WTC11 (cell line): ENCODE data around the gene CCBE1.

ENCODE experiments used
- FOXJ3 ChIP-seq: sonication (generic); formaldehyde crosslinking; IDR thresholded peaks from 2 replicates; pipeline ENCODE4 v1.9.0; 2021; ENCODE audit warnings: missing genetic modification reagents, mild to moderate bottlenecking, borderline replicate concordance
- FOXK1 ChIP-seq: sonication (generic); formaldehyde crosslinking; IDR thresholded peaks from 2 replicates; pipeline ENCODE4 v1.8.0; 2022; ENCODE audit warnings: mild to moderate bottlenecking, moderate library complexity, missing genetic modification reagents
- NR1H2 ChIP-seq: sonication (generic); formaldehyde crosslinking; IDR thresholded peaks from 2 replicates; pipeline ENCODE4 v1.9.0; 2021; ENCODE audit warnings: mild to moderate bottlenecking, moderate library complexity, missing genetic modification reagents
- SP1 ChIP-seq: sonication (generic); formaldehyde crosslinking; conservative IDR thresholded peaks from 2 replicates; pipeline ENCODE4 v1.8.1; 2022; ENCODE audit warnings: missing genetic modification reagents
- ZNF121 ChIP-seq: sonication (generic); formaldehyde crosslinking; IDR thresholded peaks from 2 replicates; pipeline ENCODE4 v1.8.0; 2023; ENCODE audit warnings: missing genetic modification reagents
- ZNF232 ChIP-seq: sonication (generic); formaldehyde crosslinking; IDR thresholded peaks from 2 replicates; pipeline ENCODE4 v1.8.0; 2022; ENCODE audit warnings: mild to moderate bottlenecking, missing genetic modification reagents
- TF ChIP-seq, protein P1 (sequence below): fragments of 200-600 bp; IDR thresholded peaks from 2 replicates; pipeline ENCODE4 v1.8.0; 2022; ENCODE audit warnings: antibody characterized with exemption
- TF ChIP-seq, protein P2 (sequence below): sonication (generic); formaldehyde crosslinking; IDR thresholded peaks from 2 replicates; pipeline ENCODE4 v1.8.0; 2023; ENCODE audit warnings: missing genetic modification reagents

DNA sequence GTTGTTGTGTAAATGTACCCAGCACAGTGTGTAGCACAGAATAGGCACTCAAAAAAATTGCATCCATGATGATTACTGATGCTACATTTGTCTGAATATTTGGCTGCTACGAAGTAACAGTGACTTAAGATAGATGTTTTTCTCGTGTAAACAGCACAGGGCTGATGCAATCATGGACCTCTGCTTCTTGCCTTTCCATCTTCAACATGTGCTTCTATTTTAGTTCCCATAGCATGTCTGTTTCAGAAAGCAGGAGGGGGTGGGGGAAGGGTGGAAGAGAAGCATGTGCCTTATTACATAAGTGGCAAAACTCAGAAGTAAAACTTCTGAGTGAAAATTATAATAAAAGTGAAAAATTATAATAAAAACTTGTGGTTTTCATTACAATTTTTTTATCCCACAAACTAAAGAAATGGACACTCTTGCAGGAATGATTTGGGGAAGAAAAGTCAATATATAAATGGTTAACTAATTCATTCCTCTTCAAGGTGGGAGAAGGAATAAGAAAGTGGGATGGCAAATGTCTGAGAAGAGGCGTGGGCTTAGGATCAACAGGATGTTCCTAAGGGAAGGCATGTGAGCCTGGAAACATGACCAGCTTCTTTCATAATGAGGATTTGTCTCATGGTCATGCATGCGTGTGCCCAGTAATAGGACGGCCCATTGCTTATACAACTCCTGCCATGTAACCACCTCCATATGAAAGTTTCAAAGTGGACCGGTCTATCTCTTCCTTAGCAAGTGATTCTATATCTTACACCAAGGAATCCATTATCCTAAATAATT, 27.2 kb downstream of the CCBE1 start:
- TF ChIP-seq, protein P1, sequence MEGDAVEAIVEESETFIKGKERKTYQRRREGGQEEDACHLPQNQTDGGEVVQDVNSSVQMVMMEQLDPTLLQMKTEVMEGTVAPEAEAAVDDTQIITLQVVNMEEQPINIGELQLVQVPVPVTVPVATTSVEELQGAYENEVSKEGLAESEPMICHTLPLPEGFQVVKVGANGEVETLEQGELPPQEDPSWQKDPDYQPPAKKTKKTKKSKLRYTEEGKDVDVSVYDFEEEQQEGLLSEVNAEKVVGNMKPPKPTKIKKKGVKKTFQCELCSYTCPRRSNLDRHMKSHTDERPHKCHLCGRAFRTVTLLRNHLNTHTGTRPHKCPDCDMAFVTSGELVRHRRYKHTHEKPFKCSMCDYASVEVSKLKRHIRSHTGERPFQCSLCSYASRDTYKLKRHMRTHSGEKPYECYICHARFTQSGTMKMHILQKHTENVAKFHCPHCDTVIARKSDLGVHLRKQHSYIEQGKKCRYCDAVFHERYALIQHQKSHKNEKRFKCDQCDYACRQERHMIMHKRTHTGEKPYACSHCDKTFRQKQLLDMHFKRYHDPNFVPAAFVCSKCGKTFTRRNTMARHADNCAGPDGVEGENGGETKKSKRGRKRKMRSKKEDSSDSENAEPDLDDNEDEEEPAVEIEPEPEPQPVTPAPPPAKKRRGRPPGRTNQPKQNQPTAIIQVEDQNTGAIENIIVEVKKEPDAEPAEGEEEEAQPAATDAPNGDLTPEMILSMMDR = no peak
- no peak for TF ChIP-seq FOXK1 (CRISPR knock-in tag)
- no peak for TF ChIP-seq ZNF232 (CRISPR knock-in tag)
- TF ChIP-seq NR1H2 (CRISPR knock-in tag) = no peak
- no peak for TF ChIP-seq FOXJ3 (CRISPR knock-in tag)
- no peak for TF ChIP-seq ZNF121
- TF ChIP-seq SP1 = no peak
- TF ChIP-seq, protein P2, sequence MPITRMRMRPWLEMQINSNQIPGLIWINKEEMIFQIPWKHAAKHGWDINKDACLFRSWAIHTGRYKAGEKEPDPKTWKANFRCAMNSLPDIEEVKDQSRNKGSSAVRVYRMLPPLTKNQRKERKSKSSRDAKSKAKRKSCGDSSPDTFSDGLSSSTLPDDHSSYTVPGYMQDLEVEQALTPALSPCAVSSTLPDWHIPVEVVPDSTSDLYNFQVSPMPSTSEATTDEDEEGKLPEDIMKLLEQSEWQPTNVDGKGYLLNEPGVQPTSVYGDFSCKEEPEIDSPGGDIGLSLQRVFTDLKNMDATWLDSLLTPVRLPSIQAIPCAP (CRISPR knock-in tag) = no peak
